ENCODE data around the gene MYLIP.
A peak's percentile ranks its signal among the peaks of the same experiment; 100 is the strongest.

Gene MYLIP

GRCh38 chr6:16137451-16137801, 8.5 kb downstream of the MYLIP start:
- Histone ChIP-seq H3K9me2 (replicated peaks; ENCODE audit: insufficient read depth, low read length) (no peaks in the 10 kb centered on the region), H3K27me3 (replicated peaks; ENCODE audit: insufficient read depth, low read length) (no peaks in the 10 kb centered on the region), H4K20me1 (ENCODE audit: insufficient read depth, low read length) (peaks cover 37% of the 10 kb centered on the region), H3K9ac (ENCODE audit: low read length) (no peak overlapping the region), H3K4me2 (ENCODE audit: low read depth, low read length) (peak overlapping the region; percentile 48; the same call in 1 of the 2 replicates), H3K4me3 (ENCODE audit: low read length) (no peak overlapping the region), H3K79me2 (ENCODE audit: low read length) (peaks cover 97% of the 10 kb centered on the region), H3K36me3 (replicated peaks; ENCODE audit: insufficient read depth, low read length) (peaks cover 20% of the 10 kb centered on the region), H3K4me1 (ENCODE audit: low read length) (peaks cover 40% of the 10 kb centered on the region), H2AFZ (ENCODE audit: low read length) (no peak overlapping the region), H3K27ac (ENCODE audit: low read length) (peak overlapping the region; percentile 28; the same call in 1 of the 2 replicates), H3F3A (ENCODE audit: insufficient read depth, low read length) (peaks cover 10% of the 10 kb centered on the region), H3K9me3 (replicated peaks; ENCODE audit: insufficient read depth, low read length) (no peaks in the 10 kb centered on the region)
- no peak for DNase-seq
- TF ChIP-seq EZH2 (optimal IDR thresholded peaks at IDR 0.05; ENCODE audit: low read depth, low read length) = no peak
- TF ChIP-seq CTCF (IDR thresholded peaks at IDR 0.05; ENCODE audit: low read length) = no peak
- no peak for TF ChIP-seq EZH2phosphoT487 (IDR thresholded peaks at IDR 0.05; ENCODE audit: low read length)

GRCh38 chr6:16139556-16139955, 10.7 kb downstream of the MYLIP start:
- Histone ChIP-seq H3K27me3 (replicated peaks; ENCODE audit: insufficient read depth, low read length) (no peaks in the 10 kb centered on the region), H3K79me2 (ENCODE audit: low read length) (peaks cover 94% of the 10 kb centered on the region), H3K9me2 (replicated peaks; ENCODE audit: insufficient read depth, low read length) (no peaks in the 10 kb centered on the region), H4K20me1 (ENCODE audit: insufficient read depth, low read length) (peaks cover 25% of the 10 kb centered on the region), H3K9ac (ENCODE audit: low read length) (no peak overlapping the region), H3K4me3 (ENCODE audit: low read length) (no peak overlapping the region), H3K4me2 (ENCODE audit: low read depth, low read length) (no peak overlapping the region), H3K4me1 (ENCODE audit: low read length) (peaks cover 24% of the 10 kb centered on the region), H2AFZ (ENCODE audit: low read length) (no peak overlapping the region), H3F3A (ENCODE audit: insufficient read depth, low read length) (peaks cover 10% of the 10 kb centered on the region), H3K36me3 (replicated peaks; ENCODE audit: insufficient read depth, low read length) (peaks cover 37% of the 10 kb centered on the region), H3K9me3 (replicated peaks; ENCODE audit: insufficient read depth, low read length) (no peaks in the 10 kb centered on the region), H3K27ac (ENCODE audit: low read length) (no peak overlapping the region)
- TF ChIP-seq EZH2 (optimal IDR thresholded peaks at IDR 0.05; ENCODE audit: low read depth, low read length) (no peak), CTCF (IDR thresholded peaks at IDR 0.05; ENCODE audit: low read length) (no peak), EZH2phosphoT487 (IDR thresholded peaks at IDR 0.05; ENCODE audit: low read length) (no peak)
- DNase-seq = no peak

- Histone ChIP-seq H4K20me1 (ENCODE audit: insufficient read depth, low read length) (peaks cover 20% of the 10 kb centered on the region), H3K4me1 (ENCODE audit: low read length) (peaks cover 18% of the 10 kb centered on the region), H3K9me2 (replicated peaks; ENCODE audit: insufficient read depth, low read length) (no peaks in the 10 kb centered on the region), H2AFZ (ENCODE audit: low read length) (no peak overlapping the region), H3K27ac (ENCODE audit: low read length) (no peak overlapping the region), H3K4me2 (ENCODE audit: low read depth, low read length) (no peak overlapping the region), H3K36me3 (replicated peaks; ENCODE audit: insufficient read depth, low read length) (peaks cover 40% of the 10 kb centered on the region), H3K79me2 (ENCODE audit: low read length) (peaks cover 91% of the 10 kb centered on the region), H3K9ac (ENCODE audit: low read length) (no peak overlapping the region), H3F3A (ENCODE audit: insufficient read depth, low read length) (peaks cover 10% of the 10 kb centered on the region), H3K9me3 (replicated peaks; ENCODE audit: insufficient read depth, low read length) (no peaks in the 10 kb centered on the region), H3K27me3 (replicated peaks; ENCODE audit: insufficient read depth, low read length) (no peaks in the 10 kb centered on the region), H3K4me3 (ENCODE audit: low read length) (no peak overlapping the region)
- TF ChIP-seq CTCF (IDR thresholded peaks at IDR 0.05; ENCODE audit: low read length) (no peak), EZH2 (optimal IDR thresholded peaks at IDR 0.05; ENCODE audit: low read depth, low read length) (no peak), EZH2phosphoT487 (IDR thresholded peaks at IDR 0.05; ENCODE audit: low read length) (no peak)
- no peak for DNase-seq
These were observed 11.7 kb downstream of the MYLIP start for GRCh38 chr6:16140607-16141006.

Measured in MM.1S (cell line).